OCI-LY1 (cell line): ENCODE data around the gene DIPK1B.

Experiments used
- H2AFZ ChIP-seq: fragments of 200-600 bp; sonication (generic), shearing (Covaris generic); 2 replicates; pipeline ENCODE4 v1.6.0; 2014; ENCODE audit warnings: antibody characterized with exemption, mild to moderate bottlenecking, low read length
- H3F3A ChIP-seq: fragments of 200-600 bp; sonication (generic), shearing (Covaris generic); 2 replicates; pipeline ENCODE4 v1.6.0; 2014; ENCODE audit warnings: mild to moderate bottlenecking, antibody characterized with exemption, low read length, moderate library complexity; ENCODE audit not compliant: insufficient read depth
- H3K27ac ChIP-seq: fragments of 200-600 bp; sonication (generic); 2 replicates; pipeline ENCODE4 v1.5.1; 2014; ENCODE audit warnings: low read length, mixed run types, mild to moderate bottlenecking, low read depth; ENCODE audit not compliant: poor library complexity, severe bottlenecking
- H3K27me3 ChIP-seq: fragments of 200-600 bp; sonication (generic); 2 replicates; pipeline ENCODE4 v1.6.0; 2014; ENCODE audit warnings: antibody characterized with exemption, mild to moderate bottlenecking, low read length, moderate library complexity; ENCODE audit not compliant: insufficient read depth
- H3K36me3 ChIP-seq: fragments of 200-600 bp; sonication (generic); 2 replicates; pipeline ENCODE4 v1.6.1; 2014; ENCODE audit warnings: mild to moderate bottlenecking, antibody characterized with exemption, low read length, moderate library complexity, mixed read lengths; ENCODE audit not compliant: insufficient read depth
- H3K4me1 ChIP-seq: fragments of 200-600 bp; sonication (generic); 2 replicates; pipeline ENCODE4 v1.5.1; 2014; ENCODE audit warnings: mild to moderate bottlenecking, low read length, moderate library complexity; ENCODE audit not compliant: insufficient read depth, severe bottlenecking
- H3K4me2 ChIP-seq: fragments of 200-600 bp; sonication (generic), shearing (Covaris generic); 2 replicates; pipeline ENCODE4 v1.6.1; 2014; ENCODE audit warnings: low read length
- H3K4me3 ChIP-seq: fragments of 200-600 bp; sonication (generic); 2 replicates; pipeline ENCODE4 v1.5.1; 2014; ENCODE audit warnings: low read length, low read depth, mild to moderate bottlenecking, mixed read lengths; ENCODE audit not compliant: poor library complexity, severe bottlenecking
- H3K79me2 ChIP-seq: fragments of 200-600 bp; shearing (Covaris generic); 2 replicates; pipeline ENCODE4 v1.6.1; 2016; ENCODE audit warnings: mixed run types, low read length, mixed read lengths; ENCODE audit not compliant: insufficient read depth
- H3K9ac ChIP-seq: fragments of 200-600 bp; sonication (generic), shearing (Covaris generic); 2 replicates; pipeline ENCODE4 v1.6.1; 2014; ENCODE audit warnings: mild to moderate bottlenecking, low read length, mixed read lengths
- H3K9me2 ChIP-seq: fragments of 200-600 bp; sonication (generic), shearing (Covaris generic); 2 replicates; pipeline ENCODE4 v1.6.1; 2014; ENCODE audit warnings: low read depth, mild to moderate bottlenecking, low read length, mixed read lengths
- H3K9me3 ChIP-seq: fragments of 200-600 bp; shearing (Covaris generic); 2 replicates; pipeline ENCODE4 v1.6.1; 2014; ENCODE audit warnings: low read length, mixed read lengths
- H4K20me1 ChIP-seq: fragments of 200-600 bp; sonication (generic), shearing (Covaris generic); 2 replicates; pipeline ENCODE4 v1.6.0; 2016; ENCODE audit warnings: mild to moderate bottlenecking, low read length; ENCODE audit not compliant: insufficient read depth
- EZH2 ChIP-seq: fragments of 200-600 bp; sonication (generic), shearing (Covaris generic); IDR thresholded peaks from 2 replicates; pipeline ENCODE4 v1.8.0; 2017; ENCODE audit warnings: borderline replicate concordance, mixed run types, mild to moderate bottlenecking, antibody characterized with exemption, low read length, moderate library complexity, mixed read lengths
- TF ChIP-seq, protein P1 (sequence below): fragments of 200-600 bp; sonication (generic), shearing (Covaris generic); IDR thresholded peaks from 2 replicates; pipeline ENCODE4 v1.5.1; 2017; ENCODE audit warnings: mild to moderate bottlenecking, antibody characterized with exemption, low read length, moderate library complexity, mixed read lengths

DIPK1B gene

DNA sequence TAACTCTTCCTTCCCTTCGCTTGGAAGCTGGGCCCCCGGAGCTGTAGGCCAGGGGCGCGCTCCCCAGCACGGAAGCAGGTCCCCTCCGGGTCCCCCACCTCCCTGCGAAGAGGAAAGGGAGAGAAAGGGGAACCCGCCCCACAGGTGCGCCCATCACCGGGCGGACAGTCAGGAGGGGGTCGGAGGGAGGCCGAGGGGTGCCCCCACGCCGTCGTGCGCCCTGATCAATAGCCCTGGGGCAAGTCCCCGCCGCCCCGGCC lies 25.9 kb upstream of the DIPK1B start:
- no peaks in the 10 kb centered on the region for H4K20me1 ChIP-seq
- no peak overlapping the region for H2AFZ ChIP-seq
- H3K9me2 ChIP-seq, result no peaks in the 10 kb centered on the region
- H3K27ac ChIP-seq, result no peak overlapping the region
- no peaks in the 10 kb centered on the region for H3K79me2 ChIP-seq
- peak overlapping the region; percentile 66 for H3K4me2 ChIP-seq
- no peaks in the 10 kb centered on the region for H3K9me3 ChIP-seq
- H3K4me3 ChIP-seq, result peak overlapping the region; percentile 69
- peak overlapping the region; percentile 40; the same call in 1 of the 2 replicates for H3K9ac ChIP-seq
- peaks cover 7% of the 10 kb centered on the region for H3K4me1 ChIP-seq
- TF ChIP-seq EZH2, result no peak
- TF ChIP-seq, protein P1, sequence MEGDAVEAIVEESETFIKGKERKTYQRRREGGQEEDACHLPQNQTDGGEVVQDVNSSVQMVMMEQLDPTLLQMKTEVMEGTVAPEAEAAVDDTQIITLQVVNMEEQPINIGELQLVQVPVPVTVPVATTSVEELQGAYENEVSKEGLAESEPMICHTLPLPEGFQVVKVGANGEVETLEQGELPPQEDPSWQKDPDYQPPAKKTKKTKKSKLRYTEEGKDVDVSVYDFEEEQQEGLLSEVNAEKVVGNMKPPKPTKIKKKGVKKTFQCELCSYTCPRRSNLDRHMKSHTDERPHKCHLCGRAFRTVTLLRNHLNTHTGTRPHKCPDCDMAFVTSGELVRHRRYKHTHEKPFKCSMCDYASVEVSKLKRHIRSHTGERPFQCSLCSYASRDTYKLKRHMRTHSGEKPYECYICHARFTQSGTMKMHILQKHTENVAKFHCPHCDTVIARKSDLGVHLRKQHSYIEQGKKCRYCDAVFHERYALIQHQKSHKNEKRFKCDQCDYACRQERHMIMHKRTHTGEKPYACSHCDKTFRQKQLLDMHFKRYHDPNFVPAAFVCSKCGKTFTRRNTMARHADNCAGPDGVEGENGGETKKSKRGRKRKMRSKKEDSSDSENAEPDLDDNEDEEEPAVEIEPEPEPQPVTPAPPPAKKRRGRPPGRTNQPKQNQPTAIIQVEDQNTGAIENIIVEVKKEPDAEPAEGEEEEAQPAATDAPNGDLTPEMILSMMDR, result no peak
- H3K36me3 ChIP-seq, result no peaks in the 10 kb centered on the region
- H3F3A ChIP-seq, result no peaks in the 10 kb centered on the region
- peaks cover 24% of the 10 kb centered on the region; the same call in 1 of the 2 replicates for H3K27me3 ChIP-seq

DNA sequence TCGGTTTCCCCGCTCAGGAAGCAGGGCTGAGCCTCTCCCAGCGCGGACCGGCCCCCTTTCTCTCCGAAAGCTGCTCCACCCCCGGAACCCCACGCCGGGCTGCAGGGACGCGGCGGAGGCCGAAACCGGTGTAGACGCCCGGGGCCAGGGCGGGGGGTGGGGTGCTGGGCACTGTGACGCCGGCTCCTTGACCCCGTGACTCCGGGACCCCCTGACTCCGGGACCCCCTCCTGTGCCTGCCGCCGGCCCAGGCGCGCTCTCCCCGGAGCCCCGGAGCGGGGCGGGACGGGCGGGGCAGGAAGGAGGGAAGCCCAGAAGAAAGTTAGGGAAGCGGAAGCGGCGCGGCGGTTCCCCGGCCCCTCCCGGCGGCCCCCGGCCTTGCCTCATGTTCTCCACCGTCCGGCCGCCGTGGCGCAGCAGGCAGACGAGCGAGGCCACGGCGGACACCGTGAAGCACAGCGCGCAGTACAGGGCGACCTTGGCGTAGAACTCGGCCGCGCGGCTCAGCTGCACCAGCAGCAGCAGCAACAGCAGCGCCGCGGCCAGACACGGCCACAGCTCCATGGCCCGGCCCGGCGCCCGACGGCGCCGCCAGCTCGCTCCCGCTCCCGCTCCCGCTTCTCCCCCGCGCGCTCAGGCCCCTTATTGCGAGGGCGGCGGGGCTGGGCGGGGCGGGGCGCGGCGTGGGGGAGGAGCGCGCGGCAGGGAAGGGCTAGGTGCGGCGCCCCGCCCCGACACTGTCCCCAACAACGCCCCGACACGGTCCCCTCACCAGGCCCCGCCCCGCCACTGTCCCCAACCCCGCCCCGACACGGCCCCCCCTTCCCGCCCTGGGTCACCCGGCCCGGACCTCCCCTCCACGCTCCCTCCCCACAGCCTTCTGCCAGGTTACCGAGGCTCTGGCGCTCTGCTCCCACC lies 25.3 kb upstream of the DIPK1B start, which contains the start of gene AGPAT2:
AGPAT2 (minus strand) TSS at position 664 of the 918 bp plus-strand sequence; CDS start at position 564, 100 bp downstream.
- peak within 1 kb of the TSS; percentile 40; the same call in 1 of the 2 replicates for H3K9ac ChIP-seq

DNA sequence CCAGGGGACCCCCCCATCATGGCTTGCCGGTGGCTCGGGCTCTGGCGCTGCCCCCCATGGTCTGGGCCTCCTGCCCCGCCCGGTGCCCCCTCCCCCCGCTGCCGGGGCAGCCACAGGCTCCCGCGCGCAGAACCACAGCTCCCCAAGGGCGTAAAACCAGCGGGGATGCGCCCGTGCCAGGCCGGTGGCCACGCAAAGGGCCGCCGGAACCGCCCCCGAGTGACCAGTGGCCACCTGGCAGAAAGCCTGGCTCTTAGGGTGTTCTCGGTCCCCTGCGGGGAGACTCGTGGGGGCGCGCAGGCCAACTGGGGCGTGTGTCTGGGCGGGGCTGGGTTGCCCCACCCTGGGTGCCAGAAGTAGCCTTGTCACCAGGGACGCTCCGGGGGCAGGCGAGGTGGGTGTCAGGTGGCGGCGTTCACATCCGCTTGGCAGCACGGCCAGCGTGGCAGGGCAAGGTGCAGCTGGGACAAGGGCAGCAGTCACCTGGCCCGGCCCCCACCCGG lies 24.6 kb upstream of the DIPK1B start:
- no peak for TF ChIP-seq EZH2
- TF ChIP-seq, protein P1, result no peak
- H3K9me2 ChIP-seq, result no peaks in the 10 kb centered on the region
- H3K79me2 ChIP-seq, result no peaks in the 10 kb centered on the region
- no peak overlapping the region for H2AFZ ChIP-seq
- no peak overlapping the region for H3K4me2 ChIP-seq
- no peaks in the 10 kb centered on the region for H3F3A ChIP-seq
- H3K27ac ChIP-seq, result no peak overlapping the region
- no peaks in the 10 kb centered on the region for H3K36me3 ChIP-seq
- H3K27me3 ChIP-seq, result peaks cover 24% of the 10 kb centered on the region; the same call in 1 of the 2 replicates
- no peak overlapping the region for H3K4me3 ChIP-seq
- H4K20me1 ChIP-seq, result no peaks in the 10 kb centered on the region
- H3K9me3 ChIP-seq, result no peaks in the 10 kb centered on the region
- peaks cover 7% of the 10 kb centered on the region for H3K4me1 ChIP-seq
- no peak overlapping the region for H3K9ac ChIP-seq

More for the DNA sequence above, 25.3 kb upstream of the DIPK1B start, which contains the start of gene AGPAT2:
- Histone ChIP-seq H4K20me1 (no peaks in the 10 kb centered on the region), H3K4me1 (peaks cover 7% of the 10 kb centered on the region), H3K4me2 (peak within 1 kb of the TSS; percentile 66), H3K4me3 (peak within 1 kb of the TSS; percentile 69), H3K79me2 (no peaks in the 10 kb centered on the region), H3F3A (no peaks in the 10 kb centered on the region), H3K27ac (no peak within 1 kb of the TSS), H3K36me3 (no peaks in the 10 kb centered on the region), H3K27me3 (peaks cover 24% of the 10 kb centered on the region; the same call in 1 of the 2 replicates), H2AFZ (no peak within 1 kb of the TSS), H3K9me3 (no peaks in the 10 kb centered on the region), H3K9me2 (no peaks in the 10 kb centered on the region)
- TF ChIP-seq, protein P1, result no peak
- TF ChIP-seq EZH2, result no peak
